Activated T-helper 1 cell treated with anti-CD3 and anti-CD28 coated beads, Interleukin-12 subunit alpha, Interleukin-12 subunit beta, Interleukin-2, Interleukin-4 antibody, amounts not matched to agents 30 ng/mL and 10 ng/mL and 1 ng/mL, durations not matched to agents 14 hours and 24 hours and 36 hours (primary cell): Measurements from ENCODE around the gene CGNL1. TPM values are rescaled to one million over a fixed set of nuclear protein-coding genes. Genes with fewer than 3 reads are reported as not detected.
A peak's percentile ranks its signal among the peaks of the same experiment; 100 is the strongest.

Source experiments
- DNase-seq: peaks from one replicate; pipeline ENCODE4 v3.0.0; 2021; ENCODE audit warnings: low spot score
- H3K27ac Mint-ChIP-seq: one replicate; pipeline ENCODE4 v1.8.0; 2021; ENCODE audit warnings: mild to moderate bottlenecking, mixed read lengths
- H3K27me3 Mint-ChIP-seq: one replicate; pipeline ENCODE4 v1.8.0; 2022; ENCODE audit warnings: mild to moderate bottlenecking, moderate library complexity, mixed read lengths; ENCODE audit not compliant: insufficient read depth
- H3K36me3 Mint-ChIP-seq: one replicate; pipeline ENCODE4 v1.8.0; 2021; ENCODE audit warnings: low read depth, mixed read lengths
- H3K4me1 Mint-ChIP-seq: one replicate; pipeline ENCODE4 v1.8.0; 2021; ENCODE audit warnings: low read depth, mixed read lengths
- H3K4me3 Mint-ChIP-seq: one replicate; pipeline ENCODE4 v1.8.0; 2021; ENCODE audit warnings: mild to moderate bottlenecking, moderate library complexity, mixed read lengths
- H3K9me3 Mint-ChIP-seq: one replicate; pipeline ENCODE4 v1.8.0; 2021; ENCODE audit warnings: mixed read lengths
- intact Hi-C: fragments of 100-400 bp; cut with micrococcal nuclease; formaldehyde crosslinking; loops from one replicate; pipeline ENCODE4 v1.15.1; 2024
- total RNA-seq: library from RNA; stranded (reverse); gene quantifications from 2 replicates; pipeline ENCODE4 v1.2.3, GENCODE V29; 2022

Gene CGNL1
- total RNA-seq, 1 donor from 2014 or later: not detected

DNA sequence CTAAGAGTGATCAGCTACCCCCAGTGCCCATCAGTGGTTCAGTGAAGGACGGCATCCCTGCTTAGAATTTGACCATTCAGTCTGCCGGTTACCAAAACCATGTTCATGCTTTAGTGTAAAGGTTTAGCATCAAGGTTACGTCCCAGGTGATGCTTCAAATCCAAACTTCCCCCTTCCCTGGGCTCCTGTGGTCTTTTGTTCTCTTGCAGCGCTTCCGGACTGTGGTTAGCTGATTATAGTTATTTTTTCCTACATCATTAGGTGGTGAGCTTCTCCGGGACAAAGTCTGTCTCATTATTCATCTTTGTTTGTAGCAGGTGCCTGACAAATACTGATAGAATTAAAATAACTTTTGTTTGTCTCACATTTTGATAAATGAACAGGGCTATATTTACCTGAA, 187.1 kb downstream of the CGNL1 start:
- peaks cover 9% of the 10 kb centered on the region for H3K9me3 Mint-ChIP-seq
- peak overlapping the region; percentile 51 for H3K27ac Mint-ChIP-seq
- no peak overlapping the region for H3K4me3 Mint-ChIP-seq
- H3K36me3 Mint-ChIP-seq: peaks cover 2% of the 10 kb centered on the region
- DNase-seq: no peak
- intact Hi-C loops: loop anchor here (5.0 kb wide), 4 partner anchors 79 to 796 kb away; no protein-coding TSS in a partner anchor
- H3K27me3 Mint-ChIP-seq: peaks cover 7% of the 10 kb centered on the region
- H3K4me1 Mint-ChIP-seq: peaks cover 42% of the 10 kb centered on the region

DNA sequence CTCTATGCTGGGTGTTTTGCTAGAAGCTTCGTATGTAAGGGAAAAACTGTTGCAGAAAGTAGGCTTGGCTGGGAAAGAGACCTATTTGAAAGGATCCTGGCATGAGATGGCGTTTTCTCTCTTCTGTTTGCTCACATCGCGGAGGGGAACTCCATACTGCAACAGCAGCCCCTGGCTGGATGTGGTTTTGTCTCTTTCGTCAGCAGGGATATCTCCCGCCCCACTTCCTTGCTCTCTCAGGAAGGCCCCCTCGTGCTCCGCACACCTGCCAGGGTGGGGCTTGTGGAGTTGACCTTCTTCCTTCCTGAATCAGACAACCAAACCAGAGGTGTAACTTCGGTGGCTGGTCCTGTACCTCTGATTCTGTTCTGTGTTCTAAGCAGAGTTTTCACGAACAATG, 189.0 kb downstream of the CGNL1 start:
- intact Hi-C loops: no loop called here
- Mint-ChIP-seq H3K36me3 (peaks cover 2% of the 10 kb centered on the region), H3K4me3 (peak overlapping the region; percentile 3), H3K27ac (peak overlapping the region; percentile 47), H3K27me3 (peaks cover 11% of the 10 kb centered on the region), H3K9me3 (peaks cover 4% of the 10 kb centered on the region), H3K4me1 (peaks cover 42% of the 10 kb centered on the region)
- DNase-seq: peak; percentile 49

DNA sequence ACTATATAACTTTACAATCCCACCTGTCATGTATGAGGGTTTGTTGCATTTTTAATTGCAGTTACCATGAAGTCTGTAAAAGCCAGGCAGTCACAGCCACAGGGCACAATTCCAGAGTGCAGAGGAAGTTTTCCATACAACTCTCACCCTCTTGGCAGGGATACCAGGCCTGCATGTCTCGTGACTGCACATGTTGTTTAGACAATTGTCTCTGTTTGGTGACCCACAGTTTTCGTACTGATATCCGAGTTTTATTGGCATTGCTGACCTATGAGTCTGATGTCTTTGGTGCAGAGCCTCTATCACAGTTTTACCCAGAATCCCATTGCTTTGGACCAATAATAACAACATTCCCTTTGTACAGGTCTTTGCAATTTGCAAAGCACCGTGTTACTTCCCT, 190.5 kb downstream of the CGNL1 start:
- H3K27me3 Mint-ChIP-seq: peaks cover 17% of the 10 kb centered on the region
- H3K4me3 Mint-ChIP-seq: no peak overlapping the region
- H3K27ac Mint-ChIP-seq: no peak overlapping the region
- DNase-seq: no peak
- H3K9me3 Mint-ChIP-seq: no peaks in the 10 kb centered on the region
- intact Hi-C loops: no loop called here
- H3K4me1 Mint-ChIP-seq: peaks cover 27% of the 10 kb centered on the region
- no peaks in the 10 kb centered on the region for H3K36me3 Mint-ChIP-seq

DNA sequence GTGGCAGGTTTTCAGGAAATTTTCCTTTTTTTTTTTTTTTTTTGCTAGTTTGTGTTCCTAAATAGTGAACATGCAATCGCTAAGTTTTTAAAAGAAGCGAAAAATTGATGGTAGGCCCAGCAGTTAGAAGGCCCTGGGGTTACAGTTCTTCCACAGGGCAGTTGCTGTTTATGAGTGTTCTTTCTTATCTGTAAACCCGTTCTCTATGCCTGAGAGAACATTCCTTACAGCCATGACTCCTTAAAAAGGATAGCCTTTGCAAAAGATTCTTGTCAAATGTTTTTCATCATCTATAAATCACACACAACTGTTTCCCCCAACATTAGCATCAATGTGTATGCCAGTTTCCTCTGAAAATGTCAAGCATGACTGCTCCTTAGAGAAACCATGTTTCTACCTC, 191.6 kb downstream of the CGNL1 start:
- no peaks in the 10 kb centered on the region for H3K36me3 Mint-ChIP-seq
- H3K27me3 Mint-ChIP-seq: peaks cover 15% of the 10 kb centered on the region
- no peaks in the 10 kb centered on the region for H3K9me3 Mint-ChIP-seq
- intact Hi-C loops: no loop called here
- H3K4me1 Mint-ChIP-seq: peaks cover 19% of the 10 kb centered on the region
- no peak overlapping the region for H3K27ac Mint-ChIP-seq
- no peak for DNase-seq
- no peak overlapping the region for H3K4me3 Mint-ChIP-seq

DNA sequence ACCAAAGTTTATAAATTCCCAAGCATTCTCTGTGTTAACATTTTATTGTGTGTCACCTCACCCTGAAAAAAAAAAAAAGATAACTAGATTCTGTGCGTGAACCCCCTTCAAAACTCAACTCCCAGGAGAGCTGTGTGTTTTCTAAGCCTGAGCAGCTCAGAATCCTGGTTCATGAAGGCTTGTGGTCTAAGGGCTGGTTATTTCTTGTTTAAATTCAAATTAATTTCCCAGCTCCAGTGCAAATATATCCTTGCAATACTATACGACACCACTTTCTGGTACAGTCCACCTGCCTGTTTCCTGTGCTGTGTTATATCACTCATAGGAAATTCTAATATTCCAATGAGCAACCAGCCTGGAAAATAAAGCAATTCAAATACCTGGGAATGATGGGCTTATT, 192.0 kb downstream of the CGNL1 start:
- Mint-ChIP-seq H3K27ac (no peak overlapping the region), H3K4me1 (peaks cover 17% of the 10 kb centered on the region), H3K36me3 (no peaks in the 10 kb centered on the region), H3K4me3 (no peak overlapping the region), H3K9me3 (no peaks in the 10 kb centered on the region), H3K27me3 (peaks cover 15% of the 10 kb centered on the region)
- intact Hi-C loops: no loop called here
- DNase-seq: no peak

GRCh38 chr15:57570340-57570739, 194.0 kb downstream of the CGNL1 start:
- no peak overlapping the region for H3K27ac Mint-ChIP-seq
- DNase-seq: no peak
- no peaks in the 10 kb centered on the region for H3K9me3 Mint-ChIP-seq
- no peaks in the 10 kb centered on the region for H3K36me3 Mint-ChIP-seq
- intact Hi-C loops: no loop called here
- peaks cover 15% of the 10 kb centered on the region for H3K27me3 Mint-ChIP-seq
- peaks cover 6% of the 10 kb centered on the region for H3K4me1 Mint-ChIP-seq
- no peak overlapping the region for H3K4me3 Mint-ChIP-seq

GRCh38 chr15:57570994-57571393, 194.7 kb downstream of the CGNL1 start:
- DNase-seq: no peak
- no peaks in the 10 kb centered on the region for H3K4me1 Mint-ChIP-seq
- no peaks in the 10 kb centered on the region for H3K9me3 Mint-ChIP-seq
- H3K36me3 Mint-ChIP-seq: no peaks in the 10 kb centered on the region
- H3K27me3 Mint-ChIP-seq: peaks cover 14% of the 10 kb centered on the region
- intact Hi-C loops: no loop called here
- no peak overlapping the region for H3K4me3 Mint-ChIP-seq
- H3K27ac Mint-ChIP-seq: no peak overlapping the region

DNA sequence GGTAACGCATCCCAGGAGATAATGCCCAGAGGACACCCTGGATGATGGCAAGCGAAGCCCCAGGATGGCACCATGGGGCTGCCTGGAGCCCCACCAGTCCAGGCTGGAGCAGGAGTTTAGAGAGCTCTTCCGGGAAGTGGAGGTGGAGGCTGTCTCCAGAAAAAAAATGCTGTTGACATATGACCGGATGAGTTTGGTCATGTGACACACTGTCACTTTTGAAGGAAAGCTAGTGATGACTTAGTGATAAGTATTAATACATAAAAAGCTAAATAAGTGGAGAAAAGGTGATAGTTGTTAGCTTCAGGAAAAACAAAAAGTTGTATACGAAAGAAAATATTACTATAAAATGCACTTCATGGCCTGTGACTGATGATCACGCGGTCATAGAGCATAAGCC, 195.4 kb downstream of the CGNL1 start:
- H3K27ac Mint-ChIP-seq: no peak overlapping the region
- H3K36me3 Mint-ChIP-seq: no peaks in the 10 kb centered on the region

DNA sequence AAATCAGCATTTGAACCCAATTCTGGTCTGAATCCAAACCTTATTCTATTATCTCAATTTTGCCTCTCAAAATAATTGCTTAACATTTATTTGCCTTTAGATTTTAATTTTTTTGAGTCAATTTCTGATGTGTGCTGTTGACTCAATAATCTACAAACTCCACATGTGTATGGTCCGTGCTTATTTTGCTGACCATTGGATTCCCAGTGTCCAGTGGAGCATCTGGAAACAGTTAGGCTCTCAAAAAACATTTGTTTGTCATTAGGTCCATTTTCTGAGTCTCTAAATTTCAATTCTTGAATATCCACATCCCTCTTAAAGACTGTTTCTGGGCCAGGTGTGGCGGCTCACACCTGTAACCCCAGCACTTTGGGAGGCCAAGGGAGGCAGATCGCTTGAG, 196.2 kb downstream of the CGNL1 start:
- Mint-ChIP-seq H3K36me3 (no peaks in the 10 kb centered on the region), H3K27ac (no peak overlapping the region), H3K9me3 (no peaks in the 10 kb centered on the region), H3K4me3 (no peak overlapping the region), H3K27me3 (peaks cover 15% of the 10 kb centered on the region), H3K4me1 (no peaks in the 10 kb centered on the region)
- DNase-seq: no peak
- intact Hi-C loops: no loop called here

More for the DNA sequence above, 195.4 kb downstream of the CGNL1 start:
- DNase-seq: no peak
- Mint-ChIP-seq H3K4me3 (no peak overlapping the region), H3K4me1 (no peaks in the 10 kb centered on the region), H3K9me3 (no peaks in the 10 kb centered on the region), H3K27me3 (peaks cover 15% of the 10 kb centered on the region)
- intact Hi-C loops: no loop called here

GRCh38 chr15:57573151-57573550, 196.8 kb downstream of the CGNL1 start:
- no peaks in the 10 kb centered on the region for H3K36me3 Mint-ChIP-seq
- H3K4me3 Mint-ChIP-seq: no peak overlapping the region
- intact Hi-C loops: no loop called here
- H3K4me1 Mint-ChIP-seq: no peaks in the 10 kb centered on the region
- H3K9me3 Mint-ChIP-seq: no peaks in the 10 kb centered on the region
- no peak overlapping the region for H3K27ac Mint-ChIP-seq
- peaks cover 21% of the 10 kb centered on the region for H3K27me3 Mint-ChIP-seq
- no peak for DNase-seq

DNA sequence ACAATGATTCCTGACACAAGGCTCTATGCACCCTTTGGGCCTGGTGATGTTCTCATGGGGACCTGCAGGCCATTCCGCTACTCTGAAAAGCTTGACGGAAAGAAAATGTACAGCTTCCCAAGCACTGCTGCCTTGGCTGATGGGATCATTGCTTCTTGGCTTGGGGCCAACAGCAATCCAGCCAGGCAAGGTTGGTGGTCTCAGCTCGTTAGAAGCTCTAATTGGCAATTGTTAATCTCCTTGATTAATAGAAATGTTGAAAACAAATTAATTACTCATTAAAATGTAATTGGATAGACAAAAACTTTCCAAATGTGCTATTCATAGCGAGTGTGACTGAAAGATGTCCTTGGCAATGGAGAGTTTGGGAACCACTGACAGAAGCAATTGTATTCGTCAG, 199.1 kb downstream of the CGNL1 start:
- intact Hi-C loops: no loop called here
- H3K27ac Mint-ChIP-seq: no peak overlapping the region
- no peaks in the 10 kb centered on the region for H3K36me3 Mint-ChIP-seq
- no peak overlapping the region for H3K4me3 Mint-ChIP-seq
- H3K4me1 Mint-ChIP-seq: no peaks in the 10 kb centered on the region
- no peak for DNase-seq
- no peaks in the 10 kb centered on the region for H3K9me3 Mint-ChIP-seq
- H3K27me3 Mint-ChIP-seq: peaks cover 19% of the 10 kb centered on the region

- H3K36me3 Mint-ChIP-seq: no peaks in the 10 kb centered on the region
- no peak overlapping the region for H3K4me3 Mint-ChIP-seq
- H3K4me1 Mint-ChIP-seq: no peaks in the 10 kb centered on the region
- peaks cover 8% of the 10 kb centered on the region for H3K9me3 Mint-ChIP-seq
- H3K27ac Mint-ChIP-seq: no peak overlapping the region
- DNase-seq: no peak
- peaks cover 24% of the 10 kb centered on the region for H3K27me3 Mint-ChIP-seq
- intact Hi-C loops: no loop called here
Observed at GRCh38 chr15:57578288-57578900, 202.1 kb downstream of the CGNL1 start.

DNA sequence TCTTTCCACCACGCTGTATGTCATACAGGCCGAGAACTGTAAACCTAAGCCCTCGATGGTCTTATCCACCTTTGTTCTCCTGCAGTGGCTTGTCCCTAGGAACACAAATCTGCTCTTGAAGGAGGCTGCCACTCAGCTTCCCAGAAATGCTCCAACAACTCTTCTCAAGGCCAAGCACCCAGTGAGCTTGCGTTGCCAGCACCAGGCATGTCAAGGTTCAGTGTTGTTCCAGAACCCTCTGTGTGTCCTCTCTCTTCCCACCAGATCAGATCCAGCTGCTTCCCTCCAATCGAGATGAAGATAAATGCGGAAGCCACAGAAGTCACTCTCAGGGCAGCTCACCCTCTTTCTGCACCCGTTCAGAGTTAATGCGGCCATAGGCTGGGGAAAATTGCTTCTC, 204.1 kb downstream of the CGNL1 start:
- no peaks in the 10 kb centered on the region for H3K4me1 Mint-ChIP-seq

GRCh38 chr15:57580866-57581265, 204.6 kb downstream of the CGNL1 start:
- Mint-ChIP-seq H3K4me1 (no peaks in the 10 kb centered on the region), H3K36me3 (no peaks in the 10 kb centered on the region)
- intact Hi-C loops: no loop called here

More for the DNA sequence above, 204.1 kb downstream of the CGNL1 start:
- no peaks in the 10 kb centered on the region for H3K36me3 Mint-ChIP-seq
- intact Hi-C loops: no loop called here
- H3K4me3 Mint-ChIP-seq: no peak overlapping the region
- peaks cover 14% of the 10 kb centered on the region for H3K9me3 Mint-ChIP-seq
- no peak for DNase-seq
- H3K27ac Mint-ChIP-seq: no peak overlapping the region
- H3K27me3 Mint-ChIP-seq: peaks cover 26% of the 10 kb centered on the region

More at GRCh38 chr15:57580866-57581265, 204.6 kb downstream of the CGNL1 start:
- no peak for DNase-seq
- Mint-ChIP-seq H3K9me3 (peaks cover 14% of the 10 kb centered on the region), H3K27ac (no peak overlapping the region), H3K4me3 (no peak overlapping the region), H3K27me3 (peaks cover 25% of the 10 kb centered on the region)
